GM18873 (cell line): ENCODE data around the gene SNW1.
A peak's percentile ranks its signal among the peaks of the same experiment; 100 is the strongest.
"Not testable (repeated sequence)": the region's sequence is repeated elsewhere in the genome, so short reads cannot be mapped to it uniquely, and the experiment has no call there.

Experiments
- ATAC-seq: cut with Tn5 transposase; IDR thresholded peaks from one replicate; pipeline ENCODE4 v1.9.1; 2021; ENCODE audit warnings: mild to moderate bottlenecking, moderate library complexity, moderate number of reproducible peaks; ENCODE audit not compliant: unreplicated experiment, low FRiP score

Gene SNW1

DNA sequence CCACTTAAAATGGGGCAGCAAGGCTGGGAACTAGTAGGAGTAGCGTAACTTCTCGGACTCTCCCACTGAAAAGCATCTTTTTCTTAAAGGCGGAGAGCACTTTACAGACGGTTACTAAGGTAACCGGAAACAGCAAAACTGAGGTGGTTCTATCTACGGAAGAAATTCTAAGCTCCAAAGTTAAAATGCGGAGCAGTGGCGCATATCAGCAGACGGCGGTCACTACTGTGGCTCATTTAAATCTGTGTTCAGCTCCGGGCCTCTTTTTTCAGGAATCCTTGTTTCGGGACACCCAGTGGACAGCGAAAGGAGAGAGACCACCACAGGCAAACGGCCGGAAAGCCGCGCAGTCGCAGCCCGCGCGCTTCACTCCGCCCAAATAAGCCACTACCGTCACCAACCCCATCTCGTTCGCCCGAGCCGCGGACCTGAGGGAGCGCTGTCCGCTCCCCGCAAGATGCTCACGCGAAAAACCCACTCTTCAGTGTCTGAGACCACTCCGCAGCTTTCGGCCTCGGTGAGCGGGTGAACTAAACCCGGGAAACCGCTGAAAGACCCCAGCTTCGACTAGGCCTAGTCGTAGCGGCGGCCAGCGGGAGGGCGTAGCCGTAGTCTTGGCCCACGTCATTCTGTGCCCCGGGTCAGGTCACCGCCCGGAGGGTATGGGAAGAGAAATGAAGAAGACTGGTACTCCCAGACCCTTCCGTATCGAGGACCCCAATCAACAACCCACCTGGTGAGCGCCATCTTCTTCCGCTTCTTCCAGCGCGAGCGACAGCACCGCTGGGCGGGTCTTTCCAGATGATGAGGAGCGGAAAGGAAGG lies at the start of gene SNW1:
Gene SNW1 (minus strand): TSS at position 776 of the 824 bp plus-strand sequence. CDS start 29 bp downstream, at position 747.
- ATAC-seq, result peak; percentile 93

- no peak for ATAC-seq
Measured at GRCh38 chr14:77809011-77809410, 48.1 kb upstream of the SNW1 start.

- no peak for ATAC-seq
Measured at GRCh38 chr14:77808250-77808649, 47.3 kb upstream of the SNW1 start.

- no peak for ATAC-seq
Measured at GRCh38 chr14:77805706-77806105, 44.8 kb upstream of the SNW1 start.

DNA sequence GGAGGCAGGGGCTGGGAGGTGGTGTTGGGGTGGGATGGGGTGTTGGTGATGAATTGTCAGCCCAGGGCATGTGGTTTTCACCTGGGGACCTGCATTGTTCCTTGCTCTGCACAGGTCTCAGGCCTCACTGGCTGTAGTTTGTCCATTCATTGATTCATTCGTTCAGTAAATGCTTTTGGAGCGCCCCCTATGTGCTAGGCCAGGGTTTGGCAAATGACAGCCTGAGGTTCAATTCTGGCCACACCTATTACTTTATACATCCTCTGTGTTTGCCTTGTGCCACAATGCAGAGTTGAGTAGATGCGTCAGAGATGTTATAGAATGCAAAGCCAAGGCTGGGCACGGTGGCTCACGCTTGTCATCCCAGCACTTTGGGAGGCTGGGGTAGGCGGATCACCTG lies 43.6 kb upstream of the SNW1 start:
- ATAC-seq, result no peak

DNA sequence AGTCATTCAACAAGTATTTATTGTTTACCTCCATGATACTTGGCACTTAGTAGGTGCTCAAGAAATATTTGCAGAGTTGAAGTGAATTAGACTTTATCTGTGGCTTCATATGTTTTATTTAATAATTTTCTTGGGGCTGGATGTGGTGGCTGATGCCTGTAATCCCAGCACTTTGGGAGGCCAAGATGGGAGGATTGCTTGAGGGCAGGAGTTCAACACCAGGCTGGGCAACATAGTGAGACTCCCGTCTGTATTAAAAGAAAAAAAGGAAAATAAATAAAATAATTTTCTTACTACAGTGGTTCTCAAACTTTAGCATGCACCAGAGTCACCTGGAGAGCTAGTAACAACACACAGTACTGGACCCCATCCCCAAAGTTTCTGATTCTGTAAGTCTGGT lies 39.9 kb upstream of the SNW1 start:
- ATAC-seq, result no peak

GRCh38 chr14:77799863-77800730 lies 39.1 kb upstream of the SNW1 start, which contains the start of gene ADCK1:
ADCK1 (plus strand) TSS chr14:77800109; CDS start chr14:77818979, 18,870 bp downstream.
- peak; percentile 88 for ATAC-seq

- ATAC-seq, result not testable (repeated sequence)
Measured at GRCh38 chr14:77799456-77799855, 38.5 kb upstream of the SNW1 start.

DNA sequence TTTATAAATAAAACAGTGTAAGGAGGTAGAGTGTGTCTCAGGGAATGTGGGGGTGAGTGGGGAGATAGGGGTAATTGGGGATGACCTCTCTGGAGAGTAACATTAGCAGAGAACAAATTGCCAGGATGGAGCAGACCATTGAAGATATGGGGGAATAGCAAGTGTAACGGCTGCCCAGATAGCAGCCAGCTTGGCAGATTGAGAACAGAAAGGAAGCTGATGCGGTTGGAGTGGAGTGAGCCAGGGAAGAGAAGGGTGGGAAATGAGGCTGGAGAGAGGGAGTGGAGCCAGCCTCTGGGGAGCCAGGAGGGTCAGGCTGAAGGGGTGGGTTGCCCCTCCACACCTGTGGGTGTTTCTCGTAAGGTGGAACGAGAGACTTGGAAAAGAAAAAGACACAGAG lies 33.4 kb upstream of the SNW1 start:
- ATAC-seq, result no peak

DNA sequence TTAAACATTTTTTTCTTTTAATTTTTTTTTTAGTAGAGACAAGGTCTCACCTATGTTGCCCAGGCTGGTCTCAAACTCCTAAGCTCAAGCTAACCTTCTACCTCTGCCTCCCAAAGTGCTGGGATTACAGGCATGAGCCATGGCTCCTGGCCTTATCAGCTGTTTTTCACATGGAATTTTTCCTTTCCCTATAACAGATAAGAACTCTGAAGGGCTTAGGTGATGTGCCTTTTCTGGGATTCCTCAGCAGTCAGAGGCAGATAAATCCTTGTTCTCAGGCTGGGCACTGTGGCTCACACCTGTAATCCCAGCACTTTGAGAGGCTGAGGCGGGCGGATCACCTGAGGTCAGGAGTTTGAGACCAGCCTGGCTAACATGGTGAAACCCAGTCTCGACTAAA lies 32.3 kb upstream of the SNW1 start:
- not testable (repeated sequence) for ATAC-seq

DNA sequence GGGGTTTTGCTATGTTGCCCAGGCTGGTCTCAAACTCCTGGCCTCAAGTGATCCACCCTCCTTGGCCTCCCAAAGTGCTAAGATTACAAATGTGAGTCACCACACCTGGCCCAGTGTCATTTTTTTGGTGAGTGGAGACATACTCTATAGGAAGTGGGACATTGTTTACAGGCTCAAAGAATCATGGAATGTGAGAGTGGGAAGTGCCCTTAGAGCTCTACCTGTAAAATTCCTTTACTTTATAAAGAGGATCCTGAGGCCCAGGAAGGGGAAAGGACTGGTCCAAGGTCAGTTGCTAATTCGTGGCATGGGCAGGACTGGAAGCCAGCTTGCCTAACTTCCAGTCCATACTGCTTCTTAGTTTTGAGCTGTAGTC lies 30.3 kb upstream of the SNW1 start:
- ATAC-seq, result no peak

DNA sequence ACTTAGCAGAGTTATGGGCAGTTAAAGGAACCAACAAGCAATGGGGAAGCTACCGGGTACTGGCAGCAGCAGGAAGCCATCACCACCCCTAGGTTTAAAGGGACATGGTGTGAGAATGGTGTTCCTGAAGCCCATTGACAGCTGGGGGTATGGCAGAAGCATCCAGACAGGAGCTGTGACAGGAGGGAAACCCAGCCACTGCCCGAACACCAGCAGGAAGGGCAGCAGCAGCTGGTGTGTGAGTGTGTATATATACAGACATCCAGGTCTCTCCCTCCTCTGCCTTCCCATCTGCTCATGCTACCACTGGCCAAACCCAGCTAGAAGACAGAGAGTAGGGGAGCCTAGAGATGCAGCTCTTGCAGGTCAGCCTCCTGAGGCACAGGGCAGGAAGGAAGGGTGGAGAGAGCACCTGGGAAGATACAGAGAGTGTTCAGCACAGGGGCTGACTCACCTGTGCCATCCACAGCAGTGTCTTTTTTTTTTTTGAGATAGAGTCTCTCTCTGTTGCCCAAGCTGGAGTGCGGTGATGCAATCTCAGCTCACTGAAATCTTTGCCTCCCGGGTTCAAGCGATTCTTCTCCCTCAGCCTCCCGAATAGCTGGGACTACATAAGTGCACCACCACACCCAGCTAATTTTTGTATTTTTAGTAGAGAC lies 29.7 kb upstream of the SNW1 start:
- no peak for ATAC-seq

DNA sequence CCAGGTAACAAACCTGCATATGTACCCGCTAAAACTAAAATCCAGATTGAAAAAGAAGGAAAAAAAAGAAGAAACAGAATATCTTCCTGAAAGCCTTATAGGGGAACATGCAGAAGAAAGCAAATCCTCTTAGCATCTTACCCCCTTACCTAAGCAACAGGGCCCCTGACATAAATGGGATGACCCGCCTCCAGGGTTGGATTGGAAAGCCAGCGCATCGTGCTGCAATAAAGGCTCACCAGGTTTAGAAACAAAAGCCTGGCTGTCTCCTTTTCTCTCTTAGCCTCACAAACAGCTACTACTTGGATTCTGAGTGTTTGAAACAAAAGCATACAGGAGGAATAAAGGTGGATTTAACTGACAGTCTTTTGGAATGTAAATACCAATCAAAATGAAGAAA lies 25.2 kb upstream of the SNW1 start:
- no peak for ATAC-seq

DNA sequence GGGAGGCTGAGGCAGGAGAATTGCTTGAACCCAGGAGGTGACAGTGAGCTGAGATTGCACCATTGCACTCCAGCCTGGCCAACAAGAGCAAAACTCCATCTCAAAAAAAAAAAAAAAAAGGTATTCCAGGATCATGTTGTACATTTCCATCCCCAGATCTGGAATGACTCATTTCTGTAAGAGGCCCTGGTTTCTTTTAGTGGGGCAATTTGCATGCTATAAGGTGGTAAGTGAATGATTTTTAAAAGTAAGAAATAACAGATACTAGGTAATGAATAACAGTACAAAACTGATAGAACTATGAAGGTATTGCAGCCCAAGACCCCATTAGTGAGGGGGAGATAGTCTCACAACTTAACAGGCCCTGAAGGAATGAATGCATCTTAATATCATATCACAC lies 21.2 kb upstream of the SNW1 start:
- ATAC-seq, result no peak

DNA sequence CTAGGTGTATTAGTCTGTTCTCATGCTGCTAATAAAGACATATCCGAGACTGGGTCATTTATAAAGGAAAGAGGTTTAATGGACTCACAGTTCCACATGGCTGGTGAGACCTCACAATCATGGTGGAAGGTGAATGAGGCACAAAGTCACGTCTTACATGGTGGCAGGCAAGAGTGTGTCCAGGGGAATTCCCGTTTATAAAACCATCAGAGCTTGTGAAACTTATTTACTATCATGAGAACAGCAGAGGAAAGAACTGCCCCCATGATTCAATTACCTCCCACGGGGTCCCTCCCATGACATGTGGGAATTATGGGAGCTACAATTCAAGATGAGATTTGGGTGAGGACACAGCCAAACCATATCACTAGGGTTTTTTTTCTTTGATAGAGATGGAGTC lies 13.0 kb upstream of the SNW1 start:
- not testable (repeated sequence) for ATAC-seq

- ATAC-seq, result not testable (repeated sequence)
Measured at GRCh38 chr14:77768442-77769069, 7.6 kb upstream of the SNW1 start.

DNA sequence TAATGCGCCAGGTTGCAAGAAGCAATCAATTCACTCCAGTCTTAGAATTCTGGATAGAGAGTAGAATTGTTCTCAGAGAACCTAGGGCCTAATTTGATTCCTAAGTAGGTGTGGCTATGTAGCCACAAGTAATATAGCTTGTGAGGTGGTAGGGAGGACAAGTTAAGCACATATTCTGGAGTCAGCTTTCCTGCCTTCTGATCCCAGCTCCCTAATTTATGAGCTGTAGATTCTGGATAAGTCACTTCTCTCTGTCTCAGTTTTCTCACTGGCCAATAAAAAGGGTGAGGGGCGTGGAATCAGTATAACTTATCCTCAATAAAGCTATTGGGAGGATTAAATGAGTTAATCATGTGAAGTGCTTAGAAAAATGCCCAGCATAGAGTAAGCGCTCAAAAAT lies 3.0 kb upstream of the SNW1 start:
- no peak for ATAC-seq

GRCh38 chr14:77763316-77763715 lies 2.4 kb upstream of the SNW1 start:
- no peak for ATAC-seq

- peak; percentile 24 for ATAC-seq
Measured at GRCh38 chr14:77761205-77761931, 412 bp upstream of the SNW1 start.
